Endothelial cell of umbilical vein (primary cell): ENCODE data around the gene MRPS14.

Experiments used
- EZH2 ChIP-seq: IDR thresholded peaks from 2 replicates; pipeline ENCODE4 v1.6.1; 2012; ENCODE audit warnings: borderline replicate concordance, low read depth, mild to moderate bottlenecking, moderate library complexity, low read length, inconsistent platforms; ENCODE audit not compliant: severe bottlenecking
- FOS ChIP-seq: IDR thresholded peaks from 2 replicates; pipeline ENCODE4 v1.6.1; 2011; ENCODE audit warnings: mild to moderate bottlenecking, low read length, moderate library complexity, borderline replicate concordance; ENCODE audit not compliant: insufficient read depth
- POLR2A ChIP-seq: IDR thresholded peaks from 2 replicates; pipeline ENCODE4 v1.6.1; 2012; ENCODE audit warnings: low read depth, mild to moderate bottlenecking, control low read depth, low read length
- POLR2AphosphoS5 ChIP-seq: IDR thresholded peaks from 2 replicates; pipeline ENCODE4 v1.6.1; 2012; ENCODE audit warnings: low read depth, mild to moderate bottlenecking, control low read depth, low read length, moderate library complexity; ENCODE audit not compliant: insufficient read depth
- TF ChIP-seq, protein P1 (sequence below), 2 donors: IDR thresholded peaks; 1 replicate in 1 of 2; 2 replicates in 1 of 2; pipeline ENCODE4 v1.5.1; 2011; ENCODE audit warnings: low read length in 2 of 2, mild to moderate bottlenecking in 2 of 2, moderate library complexity in 2 of 2, control low read depth in 1 of 2, inconsistent platforms in 1 of 2, low read depth in 1 of 2; ENCODE audit not compliant: insufficient read depth in 1 of 2; ENCODE audit errors: extremely low read depth in 1 of 2
- TF ChIP-seq, protein P2 (sequence below): IDR thresholded peaks from 2 replicates; pipeline ENCODE4 v1.6.1; 2011; ENCODE audit not compliant: insufficient read depth, insufficient read length

DNA sequence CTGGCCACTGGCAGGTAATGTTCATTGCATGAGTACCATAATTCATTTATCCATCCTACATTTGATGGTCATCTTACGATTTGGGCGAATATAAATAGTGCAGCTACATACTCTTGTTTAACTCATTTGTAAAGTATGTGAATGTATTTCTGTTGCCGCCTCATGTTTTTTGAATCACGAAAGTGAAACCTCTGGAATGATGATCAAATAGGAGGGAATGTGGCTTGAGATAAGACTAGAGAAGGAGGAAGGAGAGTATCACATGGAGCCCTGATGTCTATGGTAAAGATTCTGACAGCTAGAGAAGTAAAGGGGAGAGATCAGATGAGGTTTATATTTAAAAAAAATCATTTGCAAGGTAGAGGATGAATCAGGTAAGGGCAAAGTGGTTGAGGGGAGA lies 8.0 kb downstream of the MRPS14 start:
- TF ChIP-seq, protein P1, sequence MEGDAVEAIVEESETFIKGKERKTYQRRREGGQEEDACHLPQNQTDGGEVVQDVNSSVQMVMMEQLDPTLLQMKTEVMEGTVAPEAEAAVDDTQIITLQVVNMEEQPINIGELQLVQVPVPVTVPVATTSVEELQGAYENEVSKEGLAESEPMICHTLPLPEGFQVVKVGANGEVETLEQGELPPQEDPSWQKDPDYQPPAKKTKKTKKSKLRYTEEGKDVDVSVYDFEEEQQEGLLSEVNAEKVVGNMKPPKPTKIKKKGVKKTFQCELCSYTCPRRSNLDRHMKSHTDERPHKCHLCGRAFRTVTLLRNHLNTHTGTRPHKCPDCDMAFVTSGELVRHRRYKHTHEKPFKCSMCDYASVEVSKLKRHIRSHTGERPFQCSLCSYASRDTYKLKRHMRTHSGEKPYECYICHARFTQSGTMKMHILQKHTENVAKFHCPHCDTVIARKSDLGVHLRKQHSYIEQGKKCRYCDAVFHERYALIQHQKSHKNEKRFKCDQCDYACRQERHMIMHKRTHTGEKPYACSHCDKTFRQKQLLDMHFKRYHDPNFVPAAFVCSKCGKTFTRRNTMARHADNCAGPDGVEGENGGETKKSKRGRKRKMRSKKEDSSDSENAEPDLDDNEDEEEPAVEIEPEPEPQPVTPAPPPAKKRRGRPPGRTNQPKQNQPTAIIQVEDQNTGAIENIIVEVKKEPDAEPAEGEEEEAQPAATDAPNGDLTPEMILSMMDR (IDR thresholded peaks at IDR 0.05; ENCODE audit: extremely low read depth in 1 of 2, insufficient read depth in 1 of 2, low read depth in 1 of 2, low read length in 2 of 2) = no peak
- TF ChIP-seq POLR2A = no peak
- no peak for TF ChIP-seq FOS
- no peak for TF ChIP-seq POLR2AphosphoS5
- TF ChIP-seq, protein P2, sequence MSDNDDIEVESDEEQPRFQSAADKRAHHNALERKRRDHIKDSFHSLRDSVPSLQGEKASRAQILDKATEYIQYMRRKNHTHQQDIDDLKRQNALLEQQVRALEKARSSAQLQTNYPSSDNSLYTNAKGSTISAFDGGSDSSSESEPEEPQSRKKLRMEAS = no peak
- no peak for TF ChIP-seq EZH2
